ENCODE results near the gene KCNK18.

KCNK18 gene

DNA sequence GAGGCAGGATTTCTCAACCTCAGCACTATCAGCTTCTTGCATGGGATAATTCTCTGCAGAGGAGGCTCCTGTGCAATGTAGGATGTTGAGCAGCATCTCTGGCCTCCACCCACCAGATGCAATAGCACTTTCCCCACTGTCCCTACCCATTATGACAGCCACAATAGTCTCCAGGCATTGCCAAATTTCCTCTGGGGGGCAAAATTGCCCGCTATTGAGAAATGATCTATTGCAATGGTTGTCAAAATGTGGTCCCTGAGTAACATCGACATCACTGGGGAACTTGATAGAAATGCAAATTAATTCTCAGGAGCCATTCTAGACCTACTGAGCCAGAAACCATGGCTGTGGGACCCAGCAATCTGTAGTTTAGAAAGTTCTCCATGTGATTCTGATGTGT lies 7.0 kb downstream of the KCNK18 start:
- H3K4me3 ChIP-seq (ENCODE audit: low read depth, low read length), result no peak overlapping the region
- TF ChIP-seq, protein P1, sequence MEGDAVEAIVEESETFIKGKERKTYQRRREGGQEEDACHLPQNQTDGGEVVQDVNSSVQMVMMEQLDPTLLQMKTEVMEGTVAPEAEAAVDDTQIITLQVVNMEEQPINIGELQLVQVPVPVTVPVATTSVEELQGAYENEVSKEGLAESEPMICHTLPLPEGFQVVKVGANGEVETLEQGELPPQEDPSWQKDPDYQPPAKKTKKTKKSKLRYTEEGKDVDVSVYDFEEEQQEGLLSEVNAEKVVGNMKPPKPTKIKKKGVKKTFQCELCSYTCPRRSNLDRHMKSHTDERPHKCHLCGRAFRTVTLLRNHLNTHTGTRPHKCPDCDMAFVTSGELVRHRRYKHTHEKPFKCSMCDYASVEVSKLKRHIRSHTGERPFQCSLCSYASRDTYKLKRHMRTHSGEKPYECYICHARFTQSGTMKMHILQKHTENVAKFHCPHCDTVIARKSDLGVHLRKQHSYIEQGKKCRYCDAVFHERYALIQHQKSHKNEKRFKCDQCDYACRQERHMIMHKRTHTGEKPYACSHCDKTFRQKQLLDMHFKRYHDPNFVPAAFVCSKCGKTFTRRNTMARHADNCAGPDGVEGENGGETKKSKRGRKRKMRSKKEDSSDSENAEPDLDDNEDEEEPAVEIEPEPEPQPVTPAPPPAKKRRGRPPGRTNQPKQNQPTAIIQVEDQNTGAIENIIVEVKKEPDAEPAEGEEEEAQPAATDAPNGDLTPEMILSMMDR (IDR thresholded peaks at IDR 0.05; ENCODE audit: low read depth, low read length), result no peak
- DNase-seq (ENCODE audit: low read depth, low spot score), result no peak
- in situ Hi-C loops (cut with HindIII; ENCODE audit: low sequenced_read_pairs), result no loop called here

DNA sequence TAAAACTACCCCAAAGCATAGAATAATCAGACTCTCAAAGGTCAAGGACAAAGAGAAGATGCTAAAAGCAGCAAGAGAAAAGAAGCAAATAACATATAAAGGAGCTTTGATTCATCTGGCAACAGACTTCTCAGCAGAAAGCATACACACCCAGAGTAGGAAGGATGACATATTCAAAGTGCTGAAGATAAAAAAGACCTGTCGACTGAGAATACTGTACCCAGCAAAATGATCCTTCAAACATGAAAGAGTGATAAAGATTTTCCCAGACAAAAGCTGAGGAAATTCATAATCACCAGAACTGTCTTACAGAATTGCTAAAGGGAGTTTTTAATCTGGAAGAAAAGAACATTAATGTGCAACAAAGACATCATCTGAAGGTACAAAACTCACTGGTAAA lies 14.9 kb downstream of the KCNK18 start:
- H3K4me3 ChIP-seq (ENCODE audit: low read depth, low read length), result no peak overlapping the region
- in situ Hi-C loops (cut with HindIII; ENCODE audit: low sequenced_read_pairs), result no loop called here

DNA sequence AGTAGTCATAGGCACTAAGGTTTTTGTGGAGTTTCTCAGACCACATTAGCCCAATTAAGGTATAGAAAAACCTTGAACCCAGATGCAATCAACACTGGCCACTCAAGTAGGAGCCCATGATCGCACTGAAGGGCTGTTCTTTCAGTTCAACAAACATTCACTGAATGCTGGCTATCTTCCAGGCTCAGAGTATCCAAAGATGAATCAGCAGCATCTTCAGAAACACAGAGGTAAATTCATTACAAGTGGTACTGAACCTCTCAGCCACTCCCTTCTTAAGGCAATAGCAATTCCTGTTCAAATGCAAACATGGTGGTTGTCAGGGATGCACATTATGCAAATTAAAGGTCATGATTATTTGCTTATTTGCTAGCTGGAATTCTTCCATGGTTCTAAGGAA lies 17.1 kb downstream of the KCNK18 start:
- TF ChIP-seq, protein P1 (IDR thresholded peaks at IDR 0.05; ENCODE audit: low read depth, low read length), result no peak
- no peak for DNase-seq (ENCODE audit: low read depth, low spot score)
- in situ Hi-C loops (cut with HindIII; ENCODE audit: low sequenced_read_pairs), result no loop called here
- H3K4me3 ChIP-seq (ENCODE audit: low read depth, low read length), result no peak overlapping the region

More for the DNA sequence above, 14.9 kb downstream of the KCNK18 start:
- TF ChIP-seq, protein P1 (IDR thresholded peaks at IDR 0.05; ENCODE audit: low read depth, low read length), result no peak
- DNase-seq (ENCODE audit: low read depth, low spot score), result no peak

DNA sequence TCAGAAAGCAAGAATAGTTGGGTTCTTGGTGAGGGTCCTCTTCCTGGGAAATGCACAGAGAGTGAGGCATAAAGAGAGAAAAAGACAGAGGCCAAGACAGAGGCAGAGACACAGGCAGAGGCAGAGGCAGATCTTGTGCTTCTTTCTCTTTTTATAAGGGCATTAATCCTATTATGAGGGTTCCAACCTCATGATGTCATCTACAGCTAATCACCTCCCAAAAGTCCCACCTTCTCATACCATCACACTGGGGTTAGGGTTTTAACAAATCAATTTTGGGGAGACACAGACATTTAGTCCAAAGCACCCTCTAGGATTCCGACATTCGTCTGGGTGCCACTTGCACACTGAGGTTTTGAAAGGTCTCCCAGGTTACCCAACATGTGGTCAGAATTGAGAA lies 17.8 kb downstream of the KCNK18 start:
- in situ Hi-C loops (cut with HindIII; ENCODE audit: low sequenced_read_pairs), result no loop called here
- DNase-seq (ENCODE audit: low read depth, low spot score), result no peak
- TF ChIP-seq, protein P1 (IDR thresholded peaks at IDR 0.05; ENCODE audit: low read depth, low read length), result no peak
- no peak overlapping the region for H3K4me3 ChIP-seq (ENCODE audit: low read depth, low read length)

DNA sequence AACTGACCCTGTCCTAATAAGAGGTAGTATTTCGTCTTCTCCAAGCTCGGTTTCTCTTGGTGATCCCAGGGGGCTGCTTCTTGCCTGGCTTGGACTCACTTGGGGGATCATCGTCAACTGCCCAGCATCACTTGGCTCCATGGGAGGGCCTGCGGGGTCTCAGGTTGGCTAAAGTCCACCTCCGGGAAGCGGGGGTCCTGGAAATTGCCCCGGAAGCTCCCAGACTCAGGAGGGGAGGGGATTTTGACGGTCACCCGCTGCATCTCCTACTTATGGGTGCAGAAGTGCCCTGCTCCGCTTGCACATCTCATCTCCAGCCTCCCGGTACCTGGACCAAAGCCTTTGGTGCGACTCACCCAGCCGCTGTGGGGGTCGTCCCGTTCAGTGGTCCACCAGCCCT lies 18.7 kb downstream of the KCNK18 start:
- TF ChIP-seq, protein P1 (IDR thresholded peaks at IDR 0.05; ENCODE audit: low read depth, low read length), result no peak

DNA sequence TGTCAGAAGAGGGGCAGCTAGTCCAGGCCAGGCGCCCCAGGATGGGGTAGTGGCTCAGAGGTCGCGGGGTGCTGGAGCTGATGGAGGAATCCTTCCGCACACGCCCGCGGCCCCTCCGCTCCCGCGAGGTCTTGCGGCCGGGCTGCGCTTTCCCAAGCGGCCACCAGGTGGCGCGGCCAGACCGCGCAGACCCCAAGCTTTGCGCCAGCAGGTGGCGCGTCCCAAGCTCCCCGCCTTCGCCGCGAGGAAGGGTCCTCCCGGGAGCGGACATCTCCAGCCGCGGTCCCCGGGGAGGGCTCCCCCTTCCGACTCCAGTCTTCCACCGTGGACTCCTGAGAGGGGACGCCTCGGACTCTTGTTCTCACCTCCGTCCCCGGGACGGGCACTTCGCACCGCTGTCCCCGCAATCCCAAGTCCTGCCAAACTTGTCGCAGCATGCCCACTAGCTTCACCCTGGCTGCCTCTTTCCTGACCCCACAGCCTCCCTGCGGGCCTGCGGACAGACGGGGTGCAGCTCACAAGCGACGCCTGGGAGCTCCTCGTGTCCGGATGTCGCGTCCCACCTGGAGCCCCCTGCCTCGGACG lies 19.4 kb downstream of the KCNK18 start:
- TF ChIP-seq, protein P1 (IDR thresholded peaks at IDR 0.05; ENCODE audit: low read depth, low read length), result peak; percentile 99
- in situ Hi-C loops (cut with HindIII; ENCODE audit: low sequenced_read_pairs), result no loop called here
- peak overlapping the region; percentile 51 for H3K4me3 ChIP-seq (ENCODE audit: low read depth, low read length)
- peak; percentile 50 for DNase-seq (ENCODE audit: low read depth, low spot score)

More for the DNA sequence above, 18.7 kb downstream of the KCNK18 start:
- no peak for DNase-seq (ENCODE audit: low read depth, low spot score)
- in situ Hi-C loops (cut with HindIII; ENCODE audit: low sequenced_read_pairs), result no loop called here
- peak overlapping the region; percentile 51 for H3K4me3 ChIP-seq (ENCODE audit: low read depth, low read length)

Measured in astrocyte of the spinal cord (primary cell).